ENCODE measurements around the gene PTGDS.

PTGDS gene

GRCh38 chr9:136985853-136986252 is 8.5 kb downstream of the PTGDS start:
- H2AFZ ChIP-seq (ENCODE audit: low read depth, low read length): no peak overlapping the region
- peaks cover under 1% of the 10 kb centered on the region for H3K27me3 ChIP-seq (ENCODE audit: insufficient read depth, low read length, poor library complexity)
- H3K27ac ChIP-seq (ENCODE audit: low read length): no peak overlapping the region
- H4K20me1 ChIP-seq (ENCODE audit: insufficient read depth, low read length): no peaks in the 10 kb centered on the region
- H3K4me1 ChIP-seq (ENCODE audit: insufficient read depth, low read length): no peaks in the 10 kb centered on the region
- H3K36me3 ChIP-seq (ENCODE audit: insufficient read depth, low read length): no peaks in the 10 kb centered on the region
- H3K9ac ChIP-seq (ENCODE audit: low read depth, low read length): no peak overlapping the region
- H3K4me2 ChIP-seq (ENCODE audit: insufficient read depth, low read length): no peak overlapping the region
- TF ChIP-seq EZH2 (IDR thresholded peaks at IDR 0.05; ENCODE audit: borderline replicate concordance, low read depth, low read length, severe bottlenecking) (no peak), CTCF (IDR thresholded peaks at IDR 0.05; ENCODE audit: borderline replicate concordance, extremely low read depth, low read length, poor library complexity, severe bottlenecking) (no peak)
- ATAC-seq (ENCODE audit: insufficient read depth, low read depth) (no peak), DNase-seq (no peak)
- H3K9me3 ChIP-seq (ENCODE audit: insufficient read depth, low read length, severe bottlenecking): no peaks in the 10 kb centered on the region
- no peak overlapping the region for H3K4me3 ChIP-seq (ENCODE audit: low read depth in 1 of 2, low read length in 2 of 2)
- H3K79me2 ChIP-seq (ENCODE audit: insufficient read depth, low read length): no peaks in the 10 kb centered on the region

GRCh38 chr9:136988872-136989271 is 11.6 kb downstream of the PTGDS start:
- H4K20me1 ChIP-seq (ENCODE audit: insufficient read depth, low read length): peaks cover 12% of the 10 kb centered on the region
- H3K27ac ChIP-seq (ENCODE audit: low read length): no peak overlapping the region
- H2AFZ ChIP-seq (ENCODE audit: low read depth, low read length): no peak overlapping the region
- H3K4me2 ChIP-seq (ENCODE audit: insufficient read depth, low read length): no peak overlapping the region
- no peak for DNase-seq
- peaks cover 11% of the 10 kb centered on the region for H3K4me1 ChIP-seq (ENCODE audit: insufficient read depth, low read length)
- no peaks in the 10 kb centered on the region for H3K9me3 ChIP-seq (ENCODE audit: insufficient read depth, low read length, severe bottlenecking)
- H3K79me2 ChIP-seq (ENCODE audit: insufficient read depth, low read length): peaks cover 15% of the 10 kb centered on the region
- no peak overlapping the region for H3K4me3 ChIP-seq (ENCODE audit: low read depth in 1 of 2, low read length in 2 of 2)
- no peak overlapping the region for H3K9ac ChIP-seq (ENCODE audit: low read depth, low read length)
- no peak for ATAC-seq (ENCODE audit: insufficient read depth, low read depth)
- H3K27me3 ChIP-seq (ENCODE audit: insufficient read depth, low read length, poor library complexity): peaks cover 2% of the 10 kb centered on the region
- H3K36me3 ChIP-seq (ENCODE audit: insufficient read depth, low read length): peaks cover 8% of the 10 kb centered on the region
- no peak for TF ChIP-seq CTCF (IDR thresholded peaks at IDR 0.05; ENCODE audit: borderline replicate concordance, extremely low read depth, low read length, poor library complexity, severe bottlenecking)

GRCh38 chr9:136990242-136990911 is 13.1 kb downstream of the PTGDS start:
- Histone ChIP-seq H4K20me1 (ENCODE audit: insufficient read depth, low read length) (peaks cover 20% of the 10 kb centered on the region), H3K4me2 (ENCODE audit: insufficient read depth, low read length) (no peak overlapping the region), H3K27me3 (ENCODE audit: insufficient read depth, low read length, poor library complexity) (peaks cover 2% of the 10 kb centered on the region), H3K4me3 (ENCODE audit: low read depth in 1 of 2, low read length in 2 of 2) (no peak overlapping the region), H3K9ac (ENCODE audit: low read depth, low read length) (no peak overlapping the region), H3K9me3 (ENCODE audit: insufficient read depth, low read length, severe bottlenecking) (no peaks in the 10 kb centered on the region), H3K79me2 (ENCODE audit: insufficient read depth, low read length) (peaks cover 16% of the 10 kb centered on the region), H2AFZ (ENCODE audit: low read depth, low read length) (no peak overlapping the region), H3K27ac (ENCODE audit: low read length) (no peak overlapping the region), H3K4me1 (ENCODE audit: insufficient read depth, low read length) (peaks cover 11% of the 10 kb centered on the region), H3K36me3 (ENCODE audit: insufficient read depth, low read length) (peaks cover 12% of the 10 kb centered on the region)
- TF ChIP-seq CTCF (IDR thresholded peaks at IDR 0.05; ENCODE audit: borderline replicate concordance, extremely low read depth, low read length, poor library complexity, severe bottlenecking) (no peak), EZH2 (IDR thresholded peaks at IDR 0.05; ENCODE audit: borderline replicate concordance, low read depth, low read length, severe bottlenecking) (no peak)
- ATAC-seq (ENCODE audit: insufficient read depth, low read depth) (no peak), DNase-seq (no peak)

All from DND-41 (cell line).